Stimulated activated CD8-positive, alpha-beta memory T cell treated with anti-CD3 and anti-CD28 coated beads, Interleukin-15, amount 100 ng/mL, for 4 hours (primary cell): Measurements from ENCODE around the gene PSAP.
"Not testable (repeated sequence)": the region's sequence is repeated elsewhere in the genome, so short reads cannot be mapped to it uniquely, and the experiment has no call there.

ENCODE experiments used
- DNase-seq, 2 donors: peaks; one replicate each; pipeline ENCODE4 v3.0.0-alpha.2; 2020; ENCODE audit warnings: low read depth in 2 of 2

The PSAP gene

GRCh38 chr10:71850743-71851464, at the start of gene PSAP:
Gene PSAP (minus strand): TSS chr10:71851251. CDS start chr10:71851221, 30 bp downstream.
- peak; percentile 97 to 98 for DNase-seq

GRCh38 chr10:71900441-71901180, 49.6 kb upstream of the PSAP start:
- DNase-seq = no peak

- DNase-seq = no peak
Observed at GRCh38 chr10:71899665-71900412, 48.8 kb upstream of the PSAP start.

- DNase-seq = not testable (repeated sequence)
Observed at GRCh38 chr10:71898346-71898745, 47.3 kb upstream of the PSAP start.

GRCh38 chr10:71893920-71894319, 42.9 kb upstream of the PSAP start:
- DNase-seq = no peak

- DNase-seq = no peak
Observed at GRCh38 chr10:71893258-71893815, 42.3 kb upstream of the PSAP start.

- no peak for DNase-seq
Observed at GRCh38 chr10:71891437-71891836, 40.4 kb upstream of the PSAP start.

GRCh38 chr10:71889388-71889987, 38.4 kb upstream of the PSAP start:
- no peak for DNase-seq

GRCh38 chr10:71888623-71889387, 37.8 kb upstream of the PSAP start:
- DNase-seq = peak; percentile 14 to 39

GRCh38 chr10:71888248-71888622, 37.2 kb upstream of the PSAP start:
- no peak for DNase-seq

- no peak for DNase-seq
Observed at GRCh38 chr10:71887743-71888142, 36.7 kb upstream of the PSAP start.

- DNase-seq = no peak
Observed at GRCh38 chr10:71882813-71883659, 32.0 kb upstream of the PSAP start.

- no peak for DNase-seq
Observed at GRCh38 chr10:71881647-71882355, 30.8 kb upstream of the PSAP start.

- not testable (repeated sequence) for DNase-seq
Observed at GRCh38 chr10:71881307-71881624, 30.2 kb upstream of the PSAP start.

- DNase-seq = no peak
Observed at GRCh38 chr10:71880425-71881306, 29.6 kb upstream of the PSAP start.

GRCh38 chr10:71878327-71879034, 27.4 kb upstream of the PSAP start:
- DNase-seq = no peak

GRCh38 chr10:71877821-71878220, 26.8 kb upstream of the PSAP start:
- no peak for DNase-seq
